ENCODE data around the gene INHBE.

DNA sequence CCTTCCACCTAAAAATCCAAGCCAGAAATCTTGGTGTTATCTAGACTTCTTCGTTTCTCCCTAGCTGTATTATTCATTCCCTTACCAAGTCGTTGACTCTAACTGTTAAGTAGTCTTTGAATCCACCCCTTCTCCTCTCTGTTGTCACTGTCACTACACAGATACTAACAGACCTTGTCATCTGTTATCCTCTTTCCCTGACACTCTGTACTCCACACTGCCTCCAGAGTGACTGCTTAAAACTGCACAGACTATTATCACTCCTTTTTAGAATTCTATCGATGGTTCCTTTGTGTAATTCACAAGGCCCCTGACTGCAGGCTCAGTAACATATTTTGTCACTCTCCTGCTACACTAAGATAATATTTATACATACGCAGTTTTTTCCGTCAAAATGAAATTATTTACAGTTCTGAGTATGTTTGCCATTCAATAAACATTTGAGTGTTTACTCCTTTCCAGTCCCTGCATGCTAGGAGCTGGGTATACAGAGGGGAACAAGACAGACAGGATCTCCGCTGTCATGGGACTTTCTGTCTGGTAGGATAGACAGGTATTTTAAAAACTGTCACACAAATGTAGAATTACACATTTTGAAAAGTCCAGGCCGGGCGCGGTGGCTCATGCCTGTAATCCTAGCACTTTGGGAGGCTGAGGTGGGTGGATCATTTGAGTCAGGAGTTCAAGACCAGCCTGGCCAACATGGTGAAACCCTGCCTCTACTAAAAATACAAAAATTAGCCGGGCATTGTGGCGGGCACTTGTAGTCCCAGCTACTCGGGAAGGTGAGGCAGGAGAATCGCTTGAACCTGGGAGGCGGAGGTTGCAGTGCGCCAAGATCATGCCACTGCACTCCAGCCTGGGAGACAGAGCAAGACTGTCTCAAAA, 36.5 kb downstream of the INHBE start:
- TF ChIP-seq CTCF (IDR thresholded peaks at IDR 0.05; ENCODE audit: borderline replicate concordance, extremely low read depth, low read length, poor library complexity, severe bottlenecking) (peak; percentile 48), EZH2 (IDR thresholded peaks at IDR 0.05; ENCODE audit: borderline replicate concordance, low read depth, low read length, severe bottlenecking) (no peak)
